K562 (cell line): ENCODE results near the gene GAMT.

Experiments used
- EZH2 ChIP-seq: IDR thresholded peaks from 2 replicates; pipeline ENCODE4 v1.6.1; 2012; ENCODE audit warnings: low read depth, mild to moderate bottlenecking, inconsistent platforms, low read length, borderline replicate concordance
- KAT8 ChIP-seq: fragments of 450-650 bp; IDR thresholded peaks from 2 replicates; pipeline ENCODE4 v1.6.1; 2016; ENCODE audit warnings: low read depth, mild to moderate bottlenecking
- POLR2A ChIP-seq: fragments of 450-650 bp; conservative IDR thresholded peaks from 2 replicates; pipeline ENCODE4 v1.6.1; 2016
- ZBTB7A ChIP-seq: IDR thresholded peaks from 2 replicates; pipeline ENCODE4 v1.6.1; 2011; ENCODE audit warnings: low read depth, mild to moderate bottlenecking, low read length, moderate library complexity, borderline replicate concordance; ENCODE audit not compliant: control insufficient read depth
- ZKSCAN8 ChIP-seq: fragments of 200-800 bp; sonication (Bioruptor generic); IDR thresholded peaks from 2 replicates; pipeline ENCODE4 v1.6.1; 2016; ENCODE audit warnings: missing genetic modification characterization, missing compliant biosample characterization
- TF ChIP-seq, protein P1 (sequence below): sonication (generic); formaldehyde crosslinking; IDR thresholded peaks from 2 replicates; pipeline ENCODE4 v1.8.0; 2023; ENCODE audit warnings: missing genetic modification reagents, mild to moderate bottlenecking, borderline replicate concordance
- TF ChIP-seq, protein P2 (sequence below): fragments of 450-650 bp; IDR thresholded peaks from 2 replicates; pipeline ENCODE4 v1.6.1; 2018; ENCODE audit not compliant: partially characterized antibody
- TF ChIP-seq, protein P3 (sequence below): fragments of 450-650 bp; IDR thresholded peaks from 2 replicates; pipeline ENCODE4 v1.6.1; 2016; ENCODE audit warnings: missing biosample characterization, missing genetic modification characterization
- TF ChIP-seq, protein P4 (sequence below): sonication (generic); formaldehyde crosslinking; IDR thresholded peaks from 2 replicates; pipeline ENCODE4 v1.8.0; 2022; ENCODE audit warnings: mild to moderate bottlenecking, missing genetic modification reagents

GRCh38 chr19:1379961-1380489 lies 21.3 kb downstream of the GAMT start:
- TF ChIP-seq, protein P1, sequence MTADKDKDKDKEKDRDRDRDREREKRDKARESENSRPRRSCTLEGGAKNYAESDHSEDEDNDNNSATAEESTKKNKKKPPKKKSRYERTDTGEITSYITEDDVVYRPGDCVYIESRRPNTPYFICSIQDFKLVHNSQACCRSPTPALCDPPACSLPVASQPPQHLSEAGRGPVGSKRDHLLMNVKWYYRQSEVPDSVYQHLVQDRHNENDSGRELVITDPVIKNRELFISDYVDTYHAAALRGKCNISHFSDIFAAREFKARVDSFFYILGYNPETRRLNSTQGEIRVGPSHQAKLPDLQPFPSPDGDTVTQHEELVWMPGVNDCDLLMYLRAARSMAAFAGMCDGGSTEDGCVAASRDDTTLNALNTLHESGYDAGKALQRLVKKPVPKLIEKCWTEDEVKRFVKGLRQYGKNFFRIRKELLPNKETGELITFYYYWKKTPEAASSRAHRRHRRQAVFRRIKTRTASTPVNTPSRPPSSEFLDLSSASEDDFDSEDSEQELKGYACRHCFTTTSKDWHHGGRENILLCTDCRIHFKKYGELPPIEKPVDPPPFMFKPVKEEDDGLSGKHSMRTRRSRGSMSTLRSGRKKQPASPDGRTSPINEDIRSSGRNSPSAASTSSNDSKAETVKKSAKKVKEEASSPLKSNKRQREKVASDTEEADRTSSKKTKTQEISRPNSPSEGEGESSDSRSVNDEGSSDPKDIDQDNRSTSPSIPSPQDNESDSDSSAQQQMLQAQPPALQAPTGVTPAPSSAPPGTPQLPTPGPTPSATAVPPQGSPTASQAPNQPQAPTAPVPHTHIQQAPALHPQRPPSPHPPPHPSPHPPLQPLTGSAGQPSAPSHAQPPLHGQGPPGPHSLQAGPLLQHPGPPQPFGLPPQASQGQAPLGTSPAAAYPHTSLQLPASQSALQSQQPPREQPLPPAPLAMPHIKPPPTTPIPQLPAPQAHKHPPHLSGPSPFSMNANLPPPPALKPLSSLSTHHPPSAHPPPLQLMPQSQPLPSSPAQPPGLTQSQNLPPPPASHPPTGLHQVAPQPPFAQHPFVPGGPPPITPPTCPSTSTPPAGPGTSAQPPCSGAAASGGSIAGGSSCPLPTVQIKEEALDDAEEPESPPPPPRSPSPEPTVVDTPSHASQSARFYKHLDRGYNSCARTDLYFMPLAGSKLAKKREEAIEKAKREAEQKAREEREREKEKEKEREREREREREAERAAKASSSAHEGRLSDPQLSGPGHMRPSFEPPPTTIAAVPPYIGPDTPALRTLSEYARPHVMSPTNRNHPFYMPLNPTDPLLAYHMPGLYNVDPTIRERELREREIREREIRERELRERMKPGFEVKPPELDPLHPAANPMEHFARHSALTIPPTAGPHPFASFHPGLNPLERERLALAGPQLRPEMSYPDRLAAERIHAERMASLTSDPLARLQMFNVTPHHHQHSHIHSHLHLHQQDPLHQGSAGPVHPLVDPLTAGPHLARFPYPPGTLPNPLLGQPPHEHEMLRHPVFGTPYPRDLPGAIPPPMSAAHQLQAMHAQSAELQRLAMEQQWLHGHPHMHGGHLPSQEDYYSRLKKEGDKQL (CRISPR knock-in tag) = no peak
- TF ChIP-seq, protein P2, sequence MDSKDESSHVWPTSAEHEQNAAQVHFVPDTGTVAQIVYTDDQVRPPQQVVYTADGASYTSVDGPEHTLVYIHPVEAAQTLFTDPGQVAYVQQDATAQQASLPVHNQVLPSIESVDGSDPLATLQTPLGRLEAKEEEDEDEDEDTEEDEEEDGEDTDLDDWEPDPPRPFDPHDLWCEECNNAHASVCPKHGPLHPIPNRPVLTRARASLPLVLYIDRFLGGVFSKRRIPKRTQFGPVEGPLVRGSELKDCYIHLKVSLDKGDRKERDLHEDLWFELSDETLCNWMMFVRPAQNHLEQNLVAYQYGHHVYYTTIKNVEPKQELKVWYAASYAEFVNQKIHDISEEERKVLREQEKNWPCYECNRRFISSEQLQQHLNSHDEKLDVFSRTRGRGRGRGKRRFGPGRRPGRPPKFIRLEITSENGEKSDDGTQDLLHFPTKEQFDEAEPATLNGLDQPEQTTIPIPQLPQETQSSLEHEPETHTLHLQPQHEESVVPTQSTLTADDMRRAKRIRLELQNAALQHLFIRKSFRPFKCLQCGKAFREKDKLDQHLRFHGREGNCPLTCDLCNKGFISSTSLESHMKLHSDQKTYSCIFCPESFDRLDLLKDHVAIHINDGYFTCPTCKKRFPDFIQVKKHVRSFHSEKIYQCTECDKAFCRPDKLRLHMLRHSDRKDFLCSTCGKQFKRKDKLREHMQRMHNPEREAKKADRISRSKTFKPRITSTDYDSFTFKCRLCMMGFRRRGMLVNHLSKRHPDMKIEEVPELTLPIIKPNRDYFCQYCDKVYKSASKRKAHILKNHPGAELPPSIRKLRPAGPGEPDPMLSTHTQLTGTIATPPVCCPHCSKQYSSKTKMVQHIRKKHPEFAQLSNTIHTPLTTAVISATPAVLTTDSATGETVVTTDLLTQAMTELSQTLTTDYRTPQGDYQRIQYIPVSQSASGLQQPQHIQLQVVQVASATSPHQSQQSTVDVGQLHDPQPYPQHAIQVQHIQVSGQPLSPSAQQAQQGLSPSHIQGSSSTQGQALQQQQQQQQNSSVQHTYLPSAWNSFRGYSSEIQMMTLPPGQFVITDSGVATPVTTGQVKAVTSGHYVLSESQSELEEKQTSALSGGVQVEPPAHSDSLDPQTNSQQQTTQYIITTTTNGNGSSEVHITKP = no peak
- TF ChIP-seq, protein P3, sequence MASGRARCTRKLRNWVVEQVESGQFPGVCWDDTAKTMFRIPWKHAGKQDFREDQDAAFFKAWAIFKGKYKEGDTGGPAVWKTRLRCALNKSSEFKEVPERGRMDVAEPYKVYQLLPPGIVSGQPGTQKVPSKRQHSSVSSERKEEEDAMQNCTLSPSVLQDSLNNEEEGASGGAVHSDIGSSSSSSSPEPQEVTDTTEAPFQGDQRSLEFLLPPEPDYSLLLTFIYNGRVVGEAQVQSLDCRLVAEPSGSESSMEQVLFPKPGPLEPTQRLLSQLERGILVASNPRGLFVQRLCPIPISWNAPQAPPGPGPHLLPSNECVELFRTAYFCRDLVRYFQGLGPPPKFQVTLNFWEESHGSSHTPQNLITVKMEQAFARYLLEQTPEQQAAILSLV (tag) = no peak
- TF ChIP-seq EZH2 (no peak), POLR2A (no peak), ZBTB7A (no peak), KAT8 (no peak), ZKSCAN8 (no peak)
- TF ChIP-seq, protein P4, sequence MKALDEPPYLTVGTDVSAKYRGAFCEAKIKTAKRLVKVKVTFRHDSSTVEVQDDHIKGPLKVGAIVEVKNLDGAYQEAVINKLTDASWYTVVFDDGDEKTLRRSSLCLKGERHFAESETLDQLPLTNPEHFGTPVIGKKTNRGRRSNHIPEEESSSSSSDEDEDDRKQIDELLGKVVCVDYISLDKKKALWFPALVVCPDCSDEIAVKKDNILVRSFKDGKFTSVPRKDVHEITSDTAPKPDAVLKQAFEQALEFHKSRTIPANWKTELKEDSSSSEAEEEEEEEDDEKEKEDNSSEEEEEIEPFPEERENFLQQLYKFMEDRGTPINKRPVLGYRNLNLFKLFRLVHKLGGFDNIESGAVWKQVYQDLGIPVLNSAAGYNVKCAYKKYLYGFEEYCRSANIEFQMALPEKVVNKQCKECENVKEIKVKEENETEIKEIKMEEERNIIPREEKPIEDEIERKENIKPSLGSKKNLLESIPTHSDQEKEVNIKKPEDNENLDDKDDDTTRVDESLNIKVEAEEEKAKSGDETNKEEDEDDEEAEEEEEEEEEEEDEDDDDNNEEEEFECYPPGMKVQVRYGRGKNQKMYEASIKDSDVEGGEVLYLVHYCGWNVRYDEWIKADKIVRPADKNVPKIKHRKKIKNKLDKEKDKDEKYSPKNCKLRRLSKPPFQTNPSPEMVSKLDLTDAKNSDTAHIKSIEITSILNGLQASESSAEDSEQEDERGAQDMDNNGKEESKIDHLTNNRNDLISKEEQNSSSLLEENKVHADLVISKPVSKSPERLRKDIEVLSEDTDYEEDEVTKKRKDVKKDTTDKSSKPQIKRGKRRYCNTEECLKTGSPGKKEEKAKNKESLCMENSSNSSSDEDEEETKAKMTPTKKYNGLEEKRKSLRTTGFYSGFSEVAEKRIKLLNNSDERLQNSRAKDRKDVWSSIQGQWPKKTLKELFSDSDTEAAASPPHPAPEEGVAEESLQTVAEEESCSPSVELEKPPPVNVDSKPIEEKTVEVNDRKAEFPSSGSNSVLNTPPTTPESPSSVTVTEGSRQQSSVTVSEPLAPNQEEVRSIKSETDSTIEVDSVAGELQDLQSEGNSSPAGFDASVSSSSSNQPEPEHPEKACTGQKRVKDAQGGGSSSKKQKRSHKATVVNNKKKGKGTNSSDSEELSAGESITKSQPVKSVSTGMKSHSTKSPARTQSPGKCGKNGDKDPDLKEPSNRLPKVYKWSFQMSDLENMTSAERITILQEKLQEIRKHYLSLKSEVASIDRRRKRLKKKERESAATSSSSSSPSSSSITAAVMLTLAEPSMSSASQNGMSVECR (CRISPR knock-in tag) = no peak
